ENCODE measurements around the gene MRPL2.

DNA sequence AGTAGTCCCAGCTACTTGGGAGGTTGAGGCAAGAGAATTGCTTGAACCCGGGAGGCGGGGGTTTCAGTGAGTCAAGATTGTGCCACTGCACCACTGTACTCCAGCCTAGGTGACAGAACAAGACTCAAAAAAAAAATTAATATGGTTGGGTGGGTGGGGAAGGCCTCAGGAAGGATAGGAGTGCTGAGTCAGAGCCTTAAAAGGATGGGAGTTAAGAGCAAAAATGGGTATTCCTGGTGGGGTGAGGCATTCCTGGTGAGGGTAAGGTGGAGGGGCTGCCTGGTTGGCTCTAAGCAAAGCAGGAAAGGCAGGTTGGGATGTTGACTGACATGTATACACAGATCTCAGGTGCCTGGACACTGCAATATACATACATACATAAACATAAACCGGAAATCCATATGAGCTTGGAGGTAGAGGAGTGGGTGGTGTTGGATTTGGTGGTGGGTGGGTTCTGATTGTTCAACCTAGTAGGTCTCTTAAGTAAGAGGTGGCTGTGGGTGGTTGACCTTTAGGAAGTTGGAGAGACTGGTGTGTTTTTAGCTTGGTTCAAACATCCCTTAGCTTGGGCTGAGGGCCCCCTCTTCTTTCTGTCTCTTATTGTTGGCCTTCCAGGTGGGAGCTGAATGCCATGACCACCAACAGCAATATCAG lies 39.1 kb downstream of the MRPL2 start:
- TF ChIP-seq POLR2A (IDR thresholded peaks at IDR 0.05) = no peak
- TF ChIP-seq, protein P1, sequence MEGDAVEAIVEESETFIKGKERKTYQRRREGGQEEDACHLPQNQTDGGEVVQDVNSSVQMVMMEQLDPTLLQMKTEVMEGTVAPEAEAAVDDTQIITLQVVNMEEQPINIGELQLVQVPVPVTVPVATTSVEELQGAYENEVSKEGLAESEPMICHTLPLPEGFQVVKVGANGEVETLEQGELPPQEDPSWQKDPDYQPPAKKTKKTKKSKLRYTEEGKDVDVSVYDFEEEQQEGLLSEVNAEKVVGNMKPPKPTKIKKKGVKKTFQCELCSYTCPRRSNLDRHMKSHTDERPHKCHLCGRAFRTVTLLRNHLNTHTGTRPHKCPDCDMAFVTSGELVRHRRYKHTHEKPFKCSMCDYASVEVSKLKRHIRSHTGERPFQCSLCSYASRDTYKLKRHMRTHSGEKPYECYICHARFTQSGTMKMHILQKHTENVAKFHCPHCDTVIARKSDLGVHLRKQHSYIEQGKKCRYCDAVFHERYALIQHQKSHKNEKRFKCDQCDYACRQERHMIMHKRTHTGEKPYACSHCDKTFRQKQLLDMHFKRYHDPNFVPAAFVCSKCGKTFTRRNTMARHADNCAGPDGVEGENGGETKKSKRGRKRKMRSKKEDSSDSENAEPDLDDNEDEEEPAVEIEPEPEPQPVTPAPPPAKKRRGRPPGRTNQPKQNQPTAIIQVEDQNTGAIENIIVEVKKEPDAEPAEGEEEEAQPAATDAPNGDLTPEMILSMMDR (IDR thresholded peaks at IDR 0.05) = no peak
